IMR-90 (cell line): ENCODE results near the gene H6PD. TPM values are rescaled to one million over a fixed set of nuclear protein-coding genes. Genes with fewer than 3 reads are reported as not detected.
A peak's percentile ranks its signal among the peaks of the same experiment; 100 is the strongest.

Source experiments
- ATAC-seq: fragments of 200-7000 bp; cut with Tn5 transposase; 2 replicates; pipeline ENCODE4 v1.9.1; 2020; ENCODE audit warnings: low read depth, mild to moderate bottlenecking, moderate library complexity
- BruUV-seq: library from RNA; stranded (reverse); fragments of 400-500 nt; replicated peaks from 2 replicates; lab custom pipeline; 2021; lab: Mats Ljungman, UMichigan
- CTCF ChIA-PET: fragments of 300-600 bp; formaldehyde crosslinking; extraction: SDS; loops from one replicate; lab custom pipeline; 2021; ENCODE audit warnings: antibody characterized with exemption; lab: Yijun Ruan, JAX
- POLR2A ChIA-PET: fragments of 300-600 bp; sonication (Branson Sonifier 250); formaldehyde crosslinking; loops from one replicate; lab custom pipeline; 2022; ENCODE audit warnings: antibody characterized with exemption; ENCODE audit not compliant: unreplicated experiment; lab: Charles Lee
- DNase-seq: peaks from one replicate; pipeline ENCODE4 v3.0.0; 2013
- H2AFZ ChIP-seq: replicated peaks from 2 replicates; pipeline ENCODE3; 2013; ENCODE audit warnings: low read length, mild to moderate bottlenecking; ENCODE audit not compliant: poor library complexity
- H2AK5ac ChIP-seq: 2 replicates; pipeline ENCODE4 v1.6.1; 2013; ENCODE audit warnings: low read depth, low read length, inconsistent platforms
- H2AK9ac ChIP-seq: replicated peaks from 2 replicates; pipeline ENCODE3; 2013; ENCODE audit warnings: mild to moderate bottlenecking, low read depth, low read length, moderate library complexity; ENCODE audit not compliant: poor library complexity
- H2BK120ac ChIP-seq: 2 replicates; pipeline ENCODE4 v1.6.1; 2013; ENCODE audit warnings: low read depth, low read length, inconsistent platforms
- H2BK15ac ChIP-seq: 3 replicates; pipeline ENCODE4 v1.6.1; 2013; ENCODE audit warnings: low read depth, low read length, inconsistent platforms
- H2BK20ac ChIP-seq: 2 replicates; pipeline ENCODE4 v1.6.1; 2013; ENCODE audit warnings: low read depth, mild to moderate bottlenecking, inconsistent platforms, low read length, moderate library complexity
- H2BK5ac ChIP-seq: 2 replicates; pipeline ENCODE4 v1.6.1; 2013; ENCODE audit warnings: mild to moderate bottlenecking, low read depth, low read length, inconsistent platforms; ENCODE audit not compliant: poor library complexity, severe bottlenecking
- H3K14ac ChIP-seq: replicated peaks from 2 replicates; pipeline ENCODE4 v1.6.1; 2013; ENCODE audit warnings: low read depth, low read length, inconsistent platforms
- H3K18ac ChIP-seq: 2 replicates; pipeline ENCODE4 v1.6.1; 2013; ENCODE audit warnings: low read depth, low read length, control low read depth
- H3K23ac ChIP-seq: 2 replicates; pipeline ENCODE4 v1.6.1; 2013; ENCODE audit warnings: low read depth, low read length, inconsistent platforms
- H3K27ac ChIP-seq: 2 replicates; pipeline ENCODE4 v1.5.1; 2013; ENCODE audit warnings: mild to moderate bottlenecking, control low read depth, low read length; ENCODE audit not compliant: insufficient read depth
- H3K27me3 ChIP-seq: 2 replicates; pipeline ENCODE4 v1.6.1; 2013; ENCODE audit warnings: low read length; ENCODE audit not compliant: control insufficient read depth, insufficient read depth
- H3K36me3 ChIP-seq: 2 replicates; pipeline ENCODE4 v1.6.1; 2013; ENCODE audit warnings: low read length, mixed read lengths; ENCODE audit not compliant: control insufficient read depth, insufficient read depth
- H3K4ac ChIP-seq: 2 replicates; pipeline ENCODE4 v1.6.1; 2013; ENCODE audit warnings: low read depth, low read length, inconsistent platforms
- H3K4me1 ChIP-seq: 2 replicates; pipeline ENCODE4 v1.6.1; 2013; ENCODE audit warnings: low read length, mixed read lengths; ENCODE audit not compliant: control insufficient read depth, insufficient read depth
- H3K4me2 ChIP-seq: 2 replicates; pipeline ENCODE4 v1.6.1; 2013; ENCODE audit warnings: low read depth, mild to moderate bottlenecking, control low read depth, low read length, moderate library complexity
- H3K4me3 ChIP-seq: 2 replicates; pipeline ENCODE4 v1.5.1; 2013; ENCODE audit warnings: low read depth, mild to moderate bottlenecking, control low read depth, low read length, moderate library complexity; ENCODE audit not compliant: insufficient read depth
- H3K56ac ChIP-seq: 2 replicates; pipeline ENCODE4 v1.6.1; 2013; ENCODE audit warnings: low read length, inconsistent platforms; ENCODE audit not compliant: insufficient read depth; ENCODE audit errors: extremely low read depth
- H3K79me1 ChIP-seq, 2 experiments: 2 replicates each; pipeline ENCODE4 v1.6.1; 2013; ENCODE audit warnings: low read length in 2 of 2, inconsistent platforms in 1 of 2, low read depth in 1 of 2
- H3K9ac ChIP-seq: 2 replicates; pipeline ENCODE4 v1.6.1; 2013; ENCODE audit warnings: low read depth, low read length, control low read depth
- H3K9me1 ChIP-seq: 2 replicates; pipeline ENCODE4 v1.6.1; 2013; ENCODE audit warnings: low read length, inconsistent platforms; ENCODE audit not compliant: insufficient read depth
- H3K9me3 ChIP-seq: 2 replicates; pipeline ENCODE4 v1.6.1; 2013; ENCODE audit warnings: low read length; ENCODE audit not compliant: control insufficient read depth, insufficient read depth
- H4K20me1 ChIP-seq: 2 replicates; pipeline ENCODE4 v1.6.1; 2013; ENCODE audit warnings: low read length, inconsistent platforms; ENCODE audit not compliant: insufficient read depth
- H4K5ac ChIP-seq: 2 replicates; pipeline ENCODE4 v1.6.1; 2013; ENCODE audit warnings: mild to moderate bottlenecking, low read depth, low read length, control low read depth
- H4K8ac ChIP-seq, 2 experiments: 2 replicates each; pipeline ENCODE4 v1.6.1; 2013; ENCODE audit warnings: low read depth in 2 of 2, low read length in 2 of 2, control low read depth in 1 of 2, inconsistent platforms in 1 of 2
- H4K91ac ChIP-seq: 2 replicates; pipeline ENCODE4 v1.6.1; 2013; ENCODE audit warnings: low read depth, low read length, inconsistent platforms; ENCODE audit not compliant: insufficient read depth
- BHLHE40 ChIP-seq: fragments of 150-350 bp; IDR thresholded peaks from 2 replicates; pipeline ENCODE4 v1.6.1; 2016; ENCODE audit warnings: mild to moderate bottlenecking, low read depth, low read length
- CEBPB ChIP-seq: IDR thresholded peaks from 2 replicates; pipeline ENCODE4 v1.6.1; 2012; ENCODE audit warnings: low read depth, low read length, improper control_type of control experiment
- CHD1 ChIP-seq: IDR thresholded peaks from 2 replicates; pipeline ENCODE4 v1.6.1; 2012; ENCODE audit warnings: low read depth, low read length, improper control_type of control experiment
- CTCF ChIP-seq: conservative IDR thresholded peaks from 2 replicates; pipeline ENCODE4 v1.5.1; 2012; ENCODE audit warnings: mild to moderate bottlenecking, low read depth, low read length, improper control_type of control experiment
- ELK1 ChIP-seq: fragments of 150-350 bp; IDR thresholded peaks from 2 replicates; pipeline ENCODE4 v1.6.1; 2016; ENCODE audit warnings: low read depth, mild to moderate bottlenecking, low read length, moderate library complexity, borderline replicate concordance
- FOS ChIP-seq: fragments of 150-350 bp; IDR thresholded peaks from 2 replicates; pipeline ENCODE4 v1.6.1; 2016; ENCODE audit warnings: low read depth, low read length
- MAFK ChIP-seq: IDR thresholded peaks from 2 replicates; pipeline ENCODE4 v1.6.1; 2012; ENCODE audit warnings: low read depth, low read length, improper control_type of control experiment
- MAZ ChIP-seq: IDR thresholded peaks from 2 replicates; pipeline ENCODE4 v1.6.1; 2012; ENCODE audit warnings: low read depth, mild to moderate bottlenecking, low read length, improper control_type of control experiment, moderate library complexity, borderline replicate concordance
- MXI1 ChIP-seq: IDR thresholded peaks from 2 replicates; pipeline ENCODE4 v1.6.1; 2012; ENCODE audit warnings: low read depth, mild to moderate bottlenecking, low read length, moderate library complexity, borderline replicate concordance
- NFE2L2 ChIP-seq: fragments of 150-350 bp; IDR thresholded peaks from 2 replicates; pipeline ENCODE4 v1.6.1; 2016; ENCODE audit warnings: low read depth, mild to moderate bottlenecking, low read length
- POLR2A ChIP-seq: IDR thresholded peaks from 2 replicates; pipeline ENCODE4 v1.6.1; 2012; ENCODE audit warnings: mild to moderate bottlenecking, low read depth, low read length
- RFX5 ChIP-seq: IDR thresholded peaks from 2 replicates; pipeline ENCODE4 v1.8.0; 2012; ENCODE audit warnings: low read depth, mild to moderate bottlenecking, low read length, moderate library complexity
- SMC3 ChIP-seq: fragments of 150-350 bp; IDR thresholded peaks from 2 replicates; pipeline ENCODE4 v1.6.1; 2016; ENCODE audit warnings: low read depth, mild to moderate bottlenecking, antibody characterized with exemption, low read length, moderate library complexity
- USF2 ChIP-seq: fragments of 150-350 bp; IDR thresholded peaks from 2 replicates; pipeline ENCODE4 v1.6.1; 2017; ENCODE audit warnings: mild to moderate bottlenecking, antibody characterized with exemption, low read length, low read depth
- WGBS, 2 experiments: methylation state at CpG; one replicate each; pipeline versions ENCODE4 v1.1.5 to v1.1.7; 2013; ENCODE audit warnings: missing lambda C conversion rate in 2 of 2; ENCODE audit not compliant: insufficient read length in 1 of 2; ENCODE audit errors: extremely low coverage in 2 of 2; 5-methylcytosine and 5-hydroxymethylcytosine counted together
- dilution Hi-C: fragments of 300-500 bp; cut with HindIII; formaldehyde crosslinking; loops from one replicate; pipeline ENCODE4 v1.14.3; 2018; ENCODE audit warnings: low sequenced_read_pairs; ENCODE audit not compliant: unreplicated experiment
- in situ Hi-C: fragments of 300-500 bp; cut with MboI; formaldehyde crosslinking; loops from 3 replicates; pipeline ENCODE4 v1.14.3; 2019; ENCODE audit warnings: low sequenced_read_pairs, inconsistent platforms, mixed read lengths
- intact Hi-C: fragments of 100-400 bp; cut with micrococcal nuclease; formaldehyde crosslinking; loops from 2 replicates; pipeline ENCODE4 v1.10.0; 2022
- polyA plus RNA-seq, 3 experiments: library from polyadenylated mRNA; depleted of rRNA; stranded (reverse); fragments of >200 nt; gene quantifications; 2 replicates each; pipeline ENCODE4 v1.2.3, GENCODE V29; 2012; ENCODE audit warnings: low replicate concordance in 1 of 3
- total RNA-seq: library from RNA; depleted of rRNA; stranded (reverse); fragments of >200 nt; gene quantifications from 2 replicates; pipeline ENCODE4 v1.2.3, GENCODE V29; 2012

The H6PD gene
- total and polyA plus RNA-seq, 2 of the 4 experiments (the other 2 are of a cell fraction) = 9.3 to 22.1 TPM

- Histone ChIP-seq H2AK9ac (peak overlapping the region; percentile 77), H3K4me3 (no peak overlapping the region), H3K79me1 (peaks cover 0 to 5% of the 10 kb centered on the region in 2 experiments; a peak in 1 of 4 replicates), H3K56ac (no peak overlapping the region), H4K20me1 (no peaks in the 10 kb centered on the region; the same call in 1 of the 2 replicates), H3K27me3 (no peaks in the 10 kb centered on the region), H3K27ac (no peak overlapping the region), H3K14ac (peak overlapping the region; percentile 91), H4K8ac (peak overlapping the region in 1 of 2 experiments; percentile 64; a peak in 2 of 4 replicates), H3K9me1 (peaks cover 22% of the 10 kb centered on the region), H3K4me1 (peaks cover 28% of the 10 kb centered on the region), H3K23ac (peak overlapping the region; percentile 62; the same call in 1 of the 2 replicates), H4K5ac (no peak overlapping the region), H3K4ac (peak overlapping the region; percentile 74), H2AFZ (peak overlapping the region; percentile 45), H3K4me2 (peak overlapping the region; percentile 63), H2BK20ac (peak overlapping the region; percentile 93), H2BK15ac (no peak overlapping the region; the same call in 2 of the 3 replicates), H3K18ac (no peak overlapping the region; the same call in 1 of the 2 replicates), H2BK120ac (peak overlapping the region; percentile 90), H2AK5ac (peak overlapping the region; percentile 97), H4K91ac (peak overlapping the region; percentile 76; the same call in 1 of the 2 replicates), H3K9me3 (no peaks in the 10 kb centered on the region), H3K9ac (no peak overlapping the region), H3K36me3 (no peaks in the 10 kb centered on the region), H2BK5ac (peak overlapping the region; percentile 42)
- ChIA-PET CTCF (interaction anchor here (0.8 to 1.0 kb wide), 2 partner anchors 9 to 14 kb away, joined by 3 to 5 read pairs; no protein-coding TSS in a partner anchor), POLR2A (no interaction called here)
- in situ Hi-C loops (loop anchor here (10.0 kb wide), 1 partner anchor 299 kb away; no protein-coding TSS in a partner anchor), intact Hi-C loops (no loop called here), dilution Hi-C loops (no loop called here)
- DNase-seq (peak; percentile 92), ATAC-seq (peak; percentile 84)
- WGBS, 2 experiments = 26% methylated on average over 10 of the region's 12 CpGs; no CpG with 5 or more reads in 1 of the 2 experiments
- no TSS peak for BruUV-seq
- TF ChIP-seq USF2 (peak; percentile 47; the same call in 1 of the 2 replicates), CEBPB (peak; percentile 29; the same call in 1 of the 2 replicates), CHD1 (0 out of 2 replicates have a peak, but pooled peaks have one; percentile 61), CTCF (no peak), FOS (peak; percentile 99), RFX5 (no peak), MXI1 (no peak), MAZ (peak; percentile 72), POLR2A (no peak), NFE2L2 (peak; percentile 70; the same call in 1 of the 2 replicates), MAFK (no peak; the same call in 1 of the 2 replicates), BHLHE40 (peak; percentile 63; the same call in 1 of the 2 replicates), ELK1 (no peak), SMC3 (peak; percentile 26)
Observed at GRCh38 chr1:9275567-9276034, 41.0 kb downstream of the H6PD start.
